ENCODE measurements around the gene ATP5PO.
"Not testable (repeated sequence)": the region's sequence is repeated elsewhere in the genome, so short reads cannot be mapped to it uniquely, and the experiment has no call there.

ATP5PO gene

GRCh38 chr21:33865996-33866575 is 49.5 kb downstream of the ATP5PO start:
- DNase-seq = no peak

GRCh38 chr21:33865176-33865575 is 50.4 kb downstream of the ATP5PO start:
- no peak for DNase-seq

- no peak for DNase-seq
These were observed 51.5 kb downstream of the ATP5PO start for GRCh38 chr21:33864150-33864549.

GRCh38 chr21:33863191-33863590 is 52.4 kb downstream of the ATP5PO start:
- not testable (repeated sequence) for DNase-seq

- DNase-seq = no peak
These were observed 54.5 kb downstream of the ATP5PO start for GRCh38 chr21:33861125-33861524.

- DNase-seq = no peak
These were observed 55.2 kb downstream of the ATP5PO start for GRCh38 chr21:33860332-33860879.

GRCh38 chr21:33859373-33860102 is 56.1 kb downstream of the ATP5PO start:
- DNase-seq = no peak

GRCh38 chr21:33858667-33859372 is 56.8 kb downstream of the ATP5PO start:
- DNase-seq = no peak

GRCh38 chr21:33857846-33858666 is 57.5 kb downstream of the ATP5PO start:
- DNase-seq = no peak

- DNase-seq = no peak
These were observed 58.6 kb downstream of the ATP5PO start for GRCh38 chr21:33856893-33857527.

GRCh38 chr21:33855190-33855589 is 60.4 kb downstream of the ATP5PO start:
- DNase-seq = no peak

GRCh38 chr21:33854604-33855003 is 61.0 kb downstream of the ATP5PO start:
- DNase-seq = no peak

Measured in kidney glomerular epithelial cell (primary cell).